Measurements from ENCODE around the gene PAM.

GRCh38 chr5:102865510-102866236 is 110.6 kb downstream of the PAM start:
- TF ChIP-seq CTCF (conservative IDR thresholded peaks at IDR 0.05; ENCODE audit: low read depth, low read length), result no peak
- TF ChIP-seq EZH2 (IDR thresholded peaks at IDR 0.05; ENCODE audit: low read length, unreplicated experiment), result no peak
- TF ChIP-seq EZH2phosphoT487 (IDR thresholded peaks at IDR 0.05; ENCODE audit: borderline replicate concordance, low read length), result peak; percentile 85

Data from PC-3 (cell line).